ENCODE results near the gene DENND1B.
"Not testable (repeated sequence)": the region's sequence is repeated elsewhere in the genome, so short reads cannot be mapped to it uniquely, and the experiment has no call there.

DENND1B gene

DNA sequence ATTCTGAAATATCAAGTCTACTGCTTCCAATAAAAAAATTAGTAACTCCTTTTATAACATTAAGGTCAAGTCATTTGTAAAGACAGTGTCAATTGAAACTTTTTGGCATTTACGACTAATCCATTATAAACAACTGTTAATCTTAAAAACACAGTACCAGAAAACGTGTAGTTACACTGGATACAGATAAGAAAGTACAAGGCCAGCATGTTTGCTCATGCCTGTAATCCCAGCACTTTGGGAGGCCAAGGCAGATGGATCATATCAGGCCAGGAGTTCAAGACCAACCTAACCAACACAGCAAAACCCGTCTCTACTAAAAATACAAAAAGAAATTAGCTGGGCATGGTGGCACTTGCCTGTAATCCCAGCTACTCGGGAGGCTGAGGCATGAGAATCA lies 29.4 kb downstream of the DENND1B start:
- DNase-seq (ENCODE audit: low read depth in 2 of 3, low spot score in 1 of 3): no peak

- no peak for DNase-seq (ENCODE audit: low read depth in 2 of 3, low spot score in 1 of 3)
Observed at GRCh38 chr1:197744979-197745378, 30.3 kb downstream of the DENND1B start.

DNA sequence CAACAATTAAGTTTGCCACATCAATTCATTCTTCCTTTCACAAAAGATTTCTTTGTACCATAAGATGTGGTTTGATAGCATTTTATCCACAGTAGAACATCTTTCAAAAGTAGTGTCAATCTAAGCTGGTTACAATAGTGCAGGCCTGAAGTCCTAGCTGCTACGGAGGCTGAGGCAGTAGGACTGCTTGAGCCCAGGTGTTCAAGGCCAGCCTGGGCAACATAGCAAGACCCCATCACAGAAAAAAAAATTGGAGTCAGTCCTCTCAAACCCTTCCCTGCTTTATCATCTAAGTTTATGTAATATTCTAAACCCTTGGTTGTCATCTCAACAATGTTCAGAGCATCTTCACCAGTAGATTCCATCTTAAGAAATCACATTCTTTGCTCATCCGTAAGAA lies 31.7 kb downstream of the DENND1B start:
- DNase-seq (ENCODE audit: low read depth in 2 of 3, low spot score in 1 of 3): no peak

DNA sequence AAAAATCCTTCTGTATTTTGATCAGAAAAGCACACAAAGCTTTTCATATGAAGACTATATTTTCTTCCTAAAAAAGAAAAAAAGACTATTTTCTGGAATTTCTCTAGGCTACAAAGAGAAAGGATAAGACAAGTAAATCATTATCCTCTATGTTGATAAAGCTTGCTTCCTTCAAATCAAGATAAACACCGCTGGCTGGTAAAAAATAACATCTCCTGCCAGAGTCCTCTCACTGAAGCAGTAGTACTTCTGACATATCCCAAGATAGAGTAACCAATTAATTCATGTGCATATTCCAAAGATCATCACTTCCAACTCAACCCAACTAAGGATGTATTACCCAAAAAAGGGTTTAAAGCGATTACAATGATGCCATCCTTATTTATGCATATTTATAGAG lies 34.3 kb downstream of the DENND1B start:
- no peak for DNase-seq (ENCODE audit: low read depth in 2 of 3, low spot score in 1 of 3)

DNA sequence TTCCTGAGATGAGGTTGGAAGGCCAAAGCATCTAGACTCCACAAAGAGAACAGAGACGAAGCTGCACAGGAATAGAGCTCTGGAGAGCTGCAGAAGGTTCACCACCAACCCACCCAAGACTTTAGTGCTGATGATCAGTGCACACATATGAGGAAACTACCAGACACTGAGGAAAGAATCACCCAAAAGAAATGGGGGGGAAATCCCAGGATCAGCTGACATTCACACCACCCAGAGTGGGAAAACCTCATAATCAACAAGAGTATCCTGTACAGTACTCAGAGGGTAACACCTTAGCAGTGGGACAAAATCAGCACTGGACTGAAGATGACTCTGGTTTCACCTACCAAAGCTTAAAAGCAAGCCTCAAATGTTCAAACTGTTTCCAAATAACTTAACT lies 36.4 kb downstream of the DENND1B start:
- peak in 1 of 3 donors; percentile 2 for DNase-seq (ENCODE audit: low read depth in 2 of 3, low spot score in 1 of 3)

- DNase-seq (ENCODE audit: low read depth in 2 of 3, low spot score in 1 of 3): no peak
Observed at GRCh38 chr1:197737916-197738315, 37.4 kb downstream of the DENND1B start.

- DNase-seq (ENCODE audit: low read depth in 2 of 3, low spot score in 1 of 3): no peak
Observed at GRCh38 chr1:197736685-197737084, 38.6 kb downstream of the DENND1B start.

- no peak for DNase-seq (ENCODE audit: low read depth in 2 of 3, low spot score in 1 of 3)
Observed at GRCh38 chr1:197735461-197735860, 39.8 kb downstream of the DENND1B start.

DNA sequence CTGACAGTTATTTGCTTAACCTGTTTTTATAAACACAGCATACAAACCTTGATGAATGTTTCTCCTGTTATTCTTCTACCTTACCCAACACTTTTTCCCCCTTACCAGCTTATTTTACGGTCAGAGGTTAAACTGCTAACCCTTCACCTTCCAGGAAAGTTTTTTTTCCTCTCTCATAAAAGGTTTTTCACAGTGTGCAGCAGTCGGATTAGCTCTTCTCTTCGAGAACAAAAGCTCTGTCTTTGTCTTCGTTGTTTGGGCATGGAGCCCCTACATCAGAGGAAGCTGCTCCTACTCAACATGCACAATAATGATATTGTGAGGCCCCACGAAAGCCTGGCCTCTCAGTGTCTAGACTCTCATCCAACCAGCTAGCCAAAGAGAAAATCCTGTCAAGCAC lies 42.0 kb downstream of the DENND1B start:
- DNase-seq (ENCODE audit: low read depth in 2 of 3, low spot score in 1 of 3): no peak

DNA sequence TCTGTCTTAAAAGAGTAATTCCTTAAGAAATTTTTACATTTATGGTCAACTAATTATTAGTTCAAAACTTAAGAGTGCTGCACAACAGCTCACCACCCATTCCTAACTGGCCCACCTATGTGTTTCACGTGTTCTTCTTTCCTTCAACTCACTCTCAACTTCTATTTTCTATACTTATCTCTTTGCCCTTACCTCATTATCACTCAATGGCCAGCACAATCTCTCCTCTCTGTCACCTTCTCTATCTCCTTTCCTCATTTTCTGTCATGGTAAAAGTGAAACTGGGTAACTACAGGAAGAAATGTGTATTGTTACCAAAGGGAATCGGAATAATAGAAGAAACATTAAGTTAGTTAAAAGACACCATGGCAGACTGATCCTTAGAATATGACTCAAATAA lies 43.1 kb downstream of the DENND1B start:
- no peak for DNase-seq (ENCODE audit: low read depth in 2 of 3, low spot score in 1 of 3)

DNA sequence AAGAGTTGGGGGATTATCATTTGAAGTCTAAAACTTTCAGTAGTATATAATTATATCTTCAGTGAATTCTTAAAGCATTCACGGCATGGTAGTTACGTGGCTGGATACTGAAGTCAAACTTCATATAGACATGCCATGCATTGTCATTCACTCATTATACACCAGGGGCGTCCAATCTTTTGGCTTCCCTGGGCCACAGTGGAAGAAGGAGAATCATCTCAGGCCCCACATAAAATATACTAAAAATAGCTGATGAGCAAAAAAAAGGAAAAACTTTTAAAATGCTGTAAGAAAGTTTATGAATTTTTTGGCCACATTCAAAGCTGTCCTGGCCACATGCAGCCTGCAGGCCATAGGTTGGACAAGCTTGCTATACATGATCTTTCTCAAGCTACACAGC lies 43.8 kb downstream of the DENND1B start:
- no peak for DNase-seq (ENCODE audit: low read depth in 2 of 3, low spot score in 1 of 3)

- DNase-seq (ENCODE audit: low read depth in 2 of 3, low spot score in 1 of 3): no peak
Observed at GRCh38 chr1:197725976-197726375, 49.3 kb downstream of the DENND1B start.

DNA sequence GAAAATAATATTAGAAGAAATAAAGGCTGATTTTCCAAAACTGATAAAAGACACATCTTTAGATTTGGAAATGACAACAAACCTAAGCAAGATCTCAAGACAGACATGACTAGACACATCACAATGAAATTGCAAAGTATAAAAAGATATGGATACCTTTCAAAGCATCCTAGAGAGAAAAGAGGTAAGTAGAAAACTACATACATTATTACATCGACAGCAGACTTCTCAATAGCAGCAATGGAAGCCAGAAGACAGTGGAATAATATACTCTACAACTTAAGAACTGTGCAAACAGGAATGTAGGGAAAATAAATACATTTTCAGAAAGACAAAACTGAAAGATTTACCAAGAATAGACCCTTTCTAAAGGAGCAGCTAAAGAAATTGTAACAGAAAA lies 50.2 kb downstream of the DENND1B start:
- no peak for DNase-seq (ENCODE audit: low read depth in 2 of 3, low spot score in 1 of 3)

- DNase-seq (ENCODE audit: low read depth in 2 of 3, low spot score in 1 of 3): no peak
Observed at GRCh38 chr1:197715806-197716205, 59.5 kb downstream of the DENND1B start.

- DNase-seq (ENCODE audit: low read depth in 2 of 3, low spot score in 1 of 3): no peak
Observed at GRCh38 chr1:197706601-197707000, 68.7 kb downstream of the DENND1B start.

DNA sequence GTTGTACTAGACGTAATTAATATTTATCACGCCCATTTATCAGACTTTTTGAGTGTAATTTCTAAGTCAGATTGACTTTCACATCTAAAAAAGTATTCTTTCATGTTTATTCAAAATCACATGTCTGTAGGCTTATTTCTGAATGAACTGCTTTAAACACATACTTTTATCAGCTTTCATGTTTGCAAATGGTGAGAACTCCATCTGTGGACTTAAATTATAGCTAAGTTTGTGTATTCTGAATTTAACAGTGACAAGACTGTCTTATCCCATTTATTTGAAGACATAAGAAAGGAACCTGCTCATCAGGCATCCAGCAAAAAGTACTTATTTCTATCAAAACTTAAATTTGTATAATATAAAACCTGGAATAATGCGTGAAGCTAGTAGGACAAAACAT lies 69.3 kb downstream of the DENND1B start:
- no peak for DNase-seq (ENCODE audit: low read depth in 2 of 3, low spot score in 1 of 3)

- DNase-seq (ENCODE audit: low read depth in 2 of 3, low spot score in 1 of 3): not testable (repeated sequence)
Observed at GRCh38 chr1:197700688-197701087, 74.6 kb downstream of the DENND1B start.

DNA sequence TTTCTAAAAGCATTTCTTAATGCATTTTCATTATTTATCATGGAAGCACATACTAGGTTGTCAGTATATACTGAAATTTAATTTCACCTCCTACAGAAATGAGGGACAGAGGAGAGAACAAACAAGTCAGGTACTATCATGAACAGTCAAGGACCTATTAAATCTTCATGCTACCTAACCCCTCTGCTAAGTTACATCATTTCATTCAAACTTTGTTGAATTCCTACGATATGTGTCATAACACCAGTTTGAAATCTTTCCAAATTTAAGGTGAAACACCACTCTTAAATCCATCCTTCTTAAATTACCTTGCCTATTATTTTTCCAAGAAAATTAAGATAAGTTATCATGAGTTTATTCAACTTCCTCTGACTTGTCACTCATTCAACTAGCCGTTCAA lies 78.9 kb downstream of the DENND1B start:
- no peak for DNase-seq (ENCODE audit: low read depth in 2 of 3, low spot score in 1 of 3)

- DNase-seq (ENCODE audit: low read depth in 2 of 3, low spot score in 1 of 3): no peak
Observed at GRCh38 chr1:197695961-197696360, 79.3 kb downstream of the DENND1B start.

- DNase-seq (ENCODE audit: low read depth in 2 of 3, low spot score in 1 of 3): no peak
Observed at GRCh38 chr1:197692965-197693364, 82.3 kb downstream of the DENND1B start.

DNA sequence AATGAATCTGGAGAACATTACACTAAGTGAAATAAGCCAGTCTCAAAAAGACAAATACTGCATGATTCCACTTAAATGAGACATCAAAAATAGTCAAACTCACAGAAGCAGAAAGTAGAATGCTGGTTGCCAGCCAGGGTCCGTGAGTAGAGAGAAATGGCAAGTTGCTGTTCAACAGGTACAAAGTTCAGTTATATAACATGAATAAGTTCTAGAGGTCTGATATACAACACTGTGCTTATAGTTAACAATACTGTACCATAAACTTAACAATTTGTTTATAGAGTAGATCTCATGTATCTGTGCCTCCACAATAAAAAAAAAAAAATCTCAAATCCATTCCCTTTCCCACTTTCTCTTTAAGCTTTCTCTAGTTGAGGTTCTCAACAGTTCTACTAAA lies 83.5 kb downstream of the DENND1B start:
- DNase-seq (ENCODE audit: low read depth in 2 of 3, low spot score in 1 of 3): no peak

DNA sequence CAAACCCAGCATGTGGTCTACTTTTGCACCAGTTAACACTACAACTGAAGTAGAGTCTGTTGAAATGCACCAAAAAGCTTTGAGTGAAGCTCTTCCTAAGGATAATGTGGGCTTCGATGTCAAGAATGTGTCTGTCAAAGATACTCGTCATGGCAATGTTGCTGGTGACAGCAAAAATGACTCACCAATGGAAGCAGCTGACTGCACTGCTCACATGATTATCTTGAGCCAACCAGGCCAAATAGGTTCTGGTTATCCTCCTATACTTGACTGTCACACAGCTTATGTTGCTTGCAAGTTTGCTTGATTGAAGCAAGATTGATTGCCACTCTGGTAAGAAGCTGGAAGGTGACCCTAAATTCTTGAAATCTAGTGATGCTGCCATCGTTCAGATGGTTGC lies 85.2 kb downstream of the DENND1B start:
- no peak for DNase-seq (ENCODE audit: low read depth in 2 of 3, low spot score in 1 of 3)

GRCh38 chr1:197688233-197688632 lies 87.0 kb downstream of the DENND1B start:
- DNase-seq (ENCODE audit: low read depth in 2 of 3, low spot score in 1 of 3): no peak

- no peak for DNase-seq (ENCODE audit: low read depth in 2 of 3, low spot score in 1 of 3)
Observed at GRCh38 chr1:197686702-197687355, 88.5 kb downstream of the DENND1B start.
